HG03097 (cell line): ENCODE data around the gene BTBD17.
A peak's percentile ranks its signal among the peaks of the same experiment; 100 is the strongest.

Experiments
- ATAC-seq: cut with Tn5 transposase; IDR thresholded peaks from one replicate; pipeline ENCODE4 v1.9.1; 2021; ENCODE audit not compliant: unreplicated experiment, low FRiP score

BTBD17 gene

GRCh38 chr17:74339537-74340195 lies 22.0 kb downstream of the BTBD17 start:
- ATAC-seq: no peak

- no peak for ATAC-seq
Measured at GRCh38 chr17:74337834-74338500, 23.7 kb downstream of the BTBD17 start.

GRCh38 chr17:74336307-74336706 lies 25.4 kb downstream of the BTBD17 start:
- ATAC-seq: no peak

GRCh38 chr17:74335529-74336062 lies 26.1 kb downstream of the BTBD17 start:
- no peak for ATAC-seq

GRCh38 chr17:74334393-74335039 lies 27.2 kb downstream of the BTBD17 start:
- no peak for ATAC-seq

GRCh38 chr17:74332763-74333283 lies 28.8 kb downstream of the BTBD17 start:
- ATAC-seq: no peak

GRCh38 chr17:74332017-74332650 lies 29.5 kb downstream of the BTBD17 start:
- ATAC-seq: no peak

- no peak for ATAC-seq
Measured at GRCh38 chr17:74330446-74330845, 31.2 kb downstream of the BTBD17 start.

GRCh38 chr17:74329378-74329777 lies 32.3 kb downstream of the BTBD17 start:
- ATAC-seq: no peak

GRCh38 chr17:74328487-74328886 lies 33.2 kb downstream of the BTBD17 start:
- ATAC-seq: no peak

GRCh38 chr17:74326506-74326905 lies 35.2 kb downstream of the BTBD17 start:
- ATAC-seq: no peak

- peak; percentile 56 for ATAC-seq
Measured at GRCh38 chr17:74325743-74326379, 35.8 kb downstream of the BTBD17 start, which contains the start of gene KIF19. TSS of gene KIF19 (plus strand) at chr17:74326226. CDS start at chr17:74326350, 124 bp downstream.

GRCh38 chr17:74325376-74325742 lies 36.3 kb downstream of the BTBD17 start:
- no peak for ATAC-seq

- no peak for ATAC-seq
Measured at GRCh38 chr17:74324521-74324920, 37.1 kb downstream of the BTBD17 start.

- no peak for ATAC-seq
Measured at GRCh38 chr17:74318391-74318790, 43.3 kb downstream of the BTBD17 start.

- no peak for ATAC-seq
Measured at GRCh38 chr17:74317071-74317470, 44.6 kb downstream of the BTBD17 start.

- ATAC-seq: no peak
Measured at GRCh38 chr17:74316220-74316619, 45.4 kb downstream of the BTBD17 start.

GRCh38 chr17:74314877-74315276 lies 46.8 kb downstream of the BTBD17 start:
- ATAC-seq: no peak

- no peak for ATAC-seq
Measured at GRCh38 chr17:74309902-74310301, 51.8 kb downstream of the BTBD17 start.

- ATAC-seq: no peak
Measured at GRCh38 chr17:74307984-74308773, 53.5 kb downstream of the BTBD17 start.
